Measurements from ENCODE around the gene OSBPL3.

DNA sequence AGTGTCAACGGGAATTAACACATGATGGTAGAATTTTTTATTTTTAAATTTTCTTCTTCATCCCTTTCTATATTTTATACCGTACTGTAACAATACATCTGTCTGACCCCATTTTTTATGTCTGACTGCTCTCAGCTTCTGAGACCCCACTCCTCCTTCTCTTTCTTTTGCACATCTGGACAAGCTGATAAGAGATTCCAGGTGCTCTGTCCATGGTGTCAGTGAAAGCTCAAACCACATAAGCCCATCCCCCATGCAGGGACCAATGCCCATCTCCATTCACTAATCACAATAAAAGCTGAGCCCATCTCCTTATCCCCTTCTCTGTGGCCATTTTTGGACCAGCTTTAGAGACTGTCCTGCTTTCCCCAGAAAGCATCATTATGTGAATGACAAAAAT lies 231.5 kb downstream of the OSBPL3 start:
- TF ChIP-seq POLR2AphosphoS5 (IDR thresholded peaks at IDR 0.05; ENCODE audit: low read depth, low read length) (no peak), TAF1 (IDR thresholded peaks at IDR 0.05; ENCODE audit: low read depth, low read length) (no peak), POU2F2 (IDR thresholded peaks at IDR 0.05; ENCODE audit: low read depth, low read length) (no peak), SPI1 (IDR thresholded peaks at IDR 0.05; ENCODE audit: low read depth, low read length) (no peak), POLR2A (IDR thresholded peaks at IDR 0.05; ENCODE audit: low read depth, low read length) (no peak), PAX5 (IDR thresholded peaks at IDR 0.05; ENCODE audit: insufficient read depth, low read length, severe bottlenecking) (no peak)
